HepG2 (cell line): ENCODE measurements around the gene HNRNPAB. TPM values are rescaled to one million over a fixed set of nuclear protein-coding genes. Genes with fewer than 3 reads are reported as not detected.
A peak's percentile ranks its signal among the peaks of the same experiment; 100 is the strongest.

Experiments
- ATF1 ChIP-seq: IDR thresholded peaks from 2 replicates; pipeline ENCODE4 v1.6.1; 2016; ENCODE audit warnings: mild to moderate bottlenecking, control low read depth
- CHD2 ChIP-seq: IDR thresholded peaks from 2 replicates; pipeline ENCODE4 v1.6.1; 2011; ENCODE audit warnings: low read depth, low read length, improper control_type of control experiment
- DMAP1 ChIP-seq: IDR thresholded peaks from 2 replicates; pipeline ENCODE4 v1.6.1; 2016
- DNMT1 ChIP-seq: sonication (generic); formaldehyde crosslinking; IDR thresholded peaks from 2 replicates; pipeline ENCODE4 v1.5.1; 2020; ENCODE audit warnings: mild to moderate bottlenecking, missing genetic modification reagents
- MAZ ChIP-seq, 2 experiments: sonication (generic) in 1 of 2; formaldehyde crosslinking in 1 of 2; IDR thresholded peaks; 2 replicates each; pipeline versions ENCODE4 v1.5.0 to v1.6.1; 2012 to 2020; ENCODE audit warnings: low read depth in 2 of 2, mild to moderate bottlenecking in 2 of 2, borderline replicate concordance in 1 of 2, improper control_type of control experiment in 1 of 2, low read length in 1 of 2, missing genetic modification reagents in 1 of 2, moderate library complexity in 1 of 2
- RFXAP ChIP-seq: sonication (generic); formaldehyde crosslinking; IDR thresholded peaks from 2 replicates; pipeline ENCODE4 v1.4.0; 2020; ENCODE audit warnings: missing genetic modification reagents, borderline replicate concordance
- SAFB2 ChIP-seq: sonication (generic); formaldehyde crosslinking; IDR thresholded peaks from 2 replicates; pipeline ENCODE4 v1.5.1; 2020; ENCODE audit warnings: missing genetic modification reagents, low read depth, mild to moderate bottlenecking, borderline replicate concordance
- YY1 ChIP-seq: IDR thresholded peaks from 2 replicates; pipeline ENCODE4 v1.6.1; 2011; ENCODE audit warnings: low read length, low read depth, moderate library complexity, mild to moderate bottlenecking; ENCODE audit not compliant: insufficient read depth, insufficient replicate concordance
- ZNF501 ChIP-seq: sonication (generic); formaldehyde crosslinking; IDR thresholded peaks from 2 replicates; pipeline ENCODE4 v1.5.1; 2020; ENCODE audit warnings: mild to moderate bottlenecking, moderate library complexity, missing genetic modification reagents
- ZNF513 ChIP-seq: sonication (generic); formaldehyde crosslinking; conservative IDR thresholded peaks from 2 replicates; pipeline ENCODE4 v1.5.0; 2020; ENCODE audit warnings: missing genetic modification reagents
- ZNF552 ChIP-seq: sonication (generic); formaldehyde crosslinking; IDR thresholded peaks from 2 replicates; pipeline ENCODE4 v1.9.0; 2022; ENCODE audit warnings: missing genetic modification reagents, mild to moderate bottlenecking, borderline replicate concordance
- ZNF556 ChIP-seq: sonication (generic); formaldehyde crosslinking; IDR thresholded peaks from 2 replicates; pipeline ENCODE4 v1.4.0; 2020; ENCODE audit warnings: mild to moderate bottlenecking, missing genetic modification reagents, borderline replicate concordance
- ZNF629 ChIP-seq: sonication (generic); formaldehyde crosslinking; conservative IDR thresholded peaks from 2 replicates; pipeline ENCODE4 v1.5.0; 2020; ENCODE audit warnings: missing genetic modification reagents
- ZNF646 ChIP-seq: sonication (generic); formaldehyde crosslinking; IDR thresholded peaks from 2 replicates; pipeline ENCODE4 v1.9.0; 2021; ENCODE audit warnings: mild to moderate bottlenecking, missing genetic modification reagents
- ZNF749 ChIP-seq: sonication (generic); formaldehyde crosslinking; IDR thresholded peaks from 2 replicates; pipeline ENCODE4 v1.8.0; 2022; ENCODE audit warnings: mild to moderate bottlenecking, missing genetic modification reagents, moderate library complexity, borderline replicate concordance
- ZNF781 ChIP-seq: sonication (generic); formaldehyde crosslinking; IDR thresholded peaks from 2 replicates; pipeline ENCODE4 v1.5.1; 2020; ENCODE audit warnings: borderline replicate concordance, mild to moderate bottlenecking, missing genetic modification reagents; ENCODE audit errors: not compliant biosample characterization
- ZNF891 ChIP-seq: sonication (generic); formaldehyde crosslinking; IDR thresholded peaks from 2 replicates; pipeline ENCODE4 v1.5.0; 2020; ENCODE audit warnings: mild to moderate bottlenecking, missing genetic modification reagents
- ZSCAN22 ChIP-seq: sonication (generic); formaldehyde crosslinking; IDR thresholded peaks from 2 replicates; pipeline ENCODE4 v1.4.0; 2020; ENCODE audit warnings: mild to moderate bottlenecking, missing genetic modification reagents
- polyA plus RNA-seq, 8 experiments: library from polyadenylated mRNA; depleted of rRNA in 3 of 8; stranded (reverse) in 7 of 8; unstranded in 1 of 8; fragments of >200 nt; fragmentation: Illumina TruSeq in 4 of 8; extraction: Trizol in 4 of 8; gene quantifications; 2 replicates each; pipeline versions ENCODE4 v1.2.1 to v1.2.3, GENCODE V29; 2011 to 2016; ENCODE audit warnings: low read depth in 4 of 8, missing spikeins in 1 of 8, mixed read lengths in 1 of 8; ENCODE audit not compliant: insufficient read depth in 1 of 8
- total RNA-seq, 5 experiments: library from RNA; depleted of rRNA; stranded (reverse); fragments of >200 nt; fragmentation: Illumina TruSeq; extraction: Trizol; gene quantifications; 2 replicates each; pipeline ENCODE4 v1.2.3, GENCODE V29; 2016; ENCODE audit warnings: low read depth in 1 of 5

The HNRNPAB gene
- total and polyA plus RNA-seq, 2 of the 13 experiments (the other 11 are each of a cell fraction or from before 2014, with no cell fraction given): 62.6 to 111 TPM

- TF ChIP-seq ZNF646 (CRISPR knock-in tag): no peak
- TF ChIP-seq ZNF556: peak; percentile 49; the same call in 1 of the 2 replicates
- TF ChIP-seq ZNF513 (CRISPR knock-in tag): 0 out of 2 replicates have a peak, but pooled peaks have one; percentile 23
- TF ChIP-seq ZNF781: no peak
- no peak for TF ChIP-seq MAZ (IDR thresholded peaks at IDR 0.05; ENCODE audit: borderline replicate concordance, low read depth, low read length)
- TF ChIP-seq MAZ (CRISPR knock-in tag; IDR thresholded peaks at IDR 0.05; ENCODE audit: low read depth): peak; percentile 29
- 0 out of 2 replicates have a peak, but pooled peaks have one; percentile 16 for TF ChIP-seq RFXAP (CRISPR knock-in tag)
- 0 out of 2 replicates have a peak, but pooled peaks have one; percentile 46 for TF ChIP-seq SAFB2 (CRISPR knock-in tag)
- peak; percentile 42; the same call in 1 of the 2 replicates for TF ChIP-seq DMAP1 (CRISPR knock-in tag)
- no peak for TF ChIP-seq ZNF552 (CRISPR knock-in tag)
- peak; percentile 75 for TF ChIP-seq YY1
- TF ChIP-seq DNMT1 (CRISPR knock-in tag): no peak
- peak; percentile 40; the same call in 1 of the 2 replicates for TF ChIP-seq ZNF501 (CRISPR knock-in tag)
- no peak for TF ChIP-seq ATF1 (CRISPR knock-in tag)
- TF ChIP-seq CHD2: no peak
- peak; percentile 85; the same call in 1 of the 2 replicates for TF ChIP-seq ZNF749 (CRISPR knock-in tag)
- peak; percentile 10; the same call in 1 of the 2 replicates for TF ChIP-seq ZSCAN22
- TF ChIP-seq ZNF891 (CRISPR knock-in tag): no peak; the same call in 1 of the 2 replicates
- no peak for TF ChIP-seq ZNF629 (CRISPR knock-in tag)
Measured at GRCh38 chr5:178232124-178232919, 28.0 kb downstream of the HNRNPAB start, which contains the start of gene PHYKPL (continued).
